Skin of body (tissue), 2 donors: ENCODE measurements around the gene CAMK4. TPM values are rescaled to one million over a fixed set of nuclear protein-coding genes. Genes with fewer than 3 reads are reported as not detected.
"Not testable (repeated sequence)": the region's sequence is repeated elsewhere in the genome, so short reads cannot be mapped to it uniquely, and the experiment has no call there.

Experiments used
- DNase-seq: peaks from one replicate; lab custom pipeline; 2025; lab: John Stamatoyannopoulos, UW
- total RNA-seq: library from RNA; depleted of rRNA; stranded (reverse); fragments of >200 nt; gene quantifications from one replicate; pipeline ENCODE4 v1.2.3, GENCODE V29; 2014

The CAMK4 gene
- total RNA-seq, 1 donor from 2014 or later: 6.0 TPM

- DNase-seq: no peak
These were observed 155.2 kb downstream of the CAMK4 start for GRCh38 chr5:111379391-111379816.

DNA sequence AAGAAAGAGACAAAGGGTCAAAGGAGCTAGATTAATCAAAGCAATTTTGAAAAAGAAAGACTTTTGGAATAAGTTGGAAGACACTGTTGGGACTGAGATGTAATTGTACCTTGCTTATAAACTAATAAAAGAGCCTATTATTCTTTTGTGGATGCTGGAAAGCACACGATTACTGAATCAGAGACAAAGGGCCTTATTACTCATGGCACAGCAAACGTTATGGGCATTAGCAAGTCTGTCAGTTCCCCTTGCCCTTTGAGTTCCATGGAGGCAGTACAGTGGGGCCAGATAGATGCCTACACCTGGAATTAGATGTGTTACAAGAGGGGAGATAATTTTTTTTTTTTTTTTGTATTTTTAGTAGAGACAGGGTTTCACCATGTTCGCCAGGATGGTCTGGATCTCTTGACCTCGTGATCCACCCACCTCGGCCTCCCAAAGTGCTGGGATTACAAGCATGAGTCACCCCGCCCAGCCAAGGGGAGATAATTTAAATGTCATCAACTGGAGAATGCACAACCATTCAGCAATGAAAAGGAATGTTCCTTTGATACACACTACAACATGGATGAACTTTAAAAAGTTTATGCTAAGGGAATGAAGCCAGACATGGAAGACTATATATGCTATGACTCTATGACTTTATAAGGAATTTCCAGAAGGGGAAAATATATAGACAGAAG lies 159.2 kb downstream of the CAMK4 start:
- DNase-seq: no peak

- DNase-seq: no peak
These were observed 160.0 kb downstream of the CAMK4 start for GRCh38 chr5:111384220-111384619.

GRCh38 chr5:111385051-111385450 lies 160.9 kb downstream of the CAMK4 start:
- no peak for DNase-seq

- no peak for DNase-seq
These were observed 162.0 kb downstream of the CAMK4 start for GRCh38 chr5:111385970-111386831.

DNA sequence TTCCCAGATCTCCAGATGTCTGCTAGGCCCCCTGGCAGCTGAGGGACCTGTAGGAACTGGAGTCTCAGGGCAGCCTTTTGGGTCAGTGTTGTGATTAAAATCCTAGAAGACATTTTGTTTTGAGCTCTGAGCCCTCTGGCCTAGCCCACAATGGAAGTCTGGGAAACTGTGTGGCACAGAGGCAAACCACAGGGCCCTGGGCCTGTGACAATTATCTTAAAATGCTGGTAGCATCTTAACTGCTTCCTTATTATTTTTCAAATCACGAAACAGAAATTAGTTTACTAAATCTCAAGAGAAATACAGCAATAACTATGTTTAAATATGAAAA lies 162.6 kb downstream of the CAMK4 start:
- DNase-seq: no peak

GRCh38 chr5:111387361-111387760 lies 163.2 kb downstream of the CAMK4 start:
- no peak for DNase-seq

- DNase-seq: no peak
These were observed 165.4 kb downstream of the CAMK4 start for GRCh38 chr5:111389390-111390082.

GRCh38 chr5:111392181-111392580 lies 168.0 kb downstream of the CAMK4 start:
- no peak for DNase-seq

DNA sequence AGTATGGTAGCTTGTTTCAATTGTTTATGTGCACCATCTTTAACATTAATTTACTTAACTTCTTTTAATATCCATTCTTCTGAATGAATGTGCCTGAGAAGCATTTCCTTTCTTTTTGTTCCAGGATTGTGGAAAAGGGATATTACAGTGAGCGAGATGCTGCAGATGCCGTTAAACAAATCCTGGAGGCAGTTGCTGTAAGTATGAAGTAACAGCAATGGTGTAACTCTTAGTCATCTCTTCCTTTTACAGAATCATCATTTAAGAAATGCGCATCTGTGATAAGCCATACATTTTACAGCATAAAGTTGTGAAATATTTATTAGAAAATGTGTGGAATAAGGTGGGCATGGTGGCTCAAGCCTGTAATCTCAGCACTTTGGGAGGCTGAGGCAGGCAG lies 170.4 kb downstream of the CAMK4 start:
- DNase-seq: no peak

GRCh38 chr5:111398013-111398412 lies 173.8 kb downstream of the CAMK4 start:
- DNase-seq: no peak

DNA sequence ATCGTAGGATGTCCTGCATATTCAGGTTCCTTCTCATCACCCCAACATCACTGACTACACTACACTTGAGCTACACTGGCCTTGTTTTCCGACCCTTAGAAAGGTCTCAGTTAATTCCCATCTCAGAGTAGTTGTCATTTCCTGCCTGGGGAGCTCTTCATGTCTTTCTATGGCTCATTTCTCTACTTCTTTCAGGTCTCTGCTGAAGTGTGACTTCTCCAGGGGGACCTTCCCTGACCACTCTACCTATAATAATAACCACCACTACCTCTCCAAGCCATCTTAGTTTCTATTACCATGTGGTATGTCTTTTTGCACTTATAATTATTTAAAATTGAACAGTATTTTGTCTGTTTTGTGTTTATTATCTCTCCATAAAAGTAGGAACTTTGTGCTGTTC lies 174.9 kb downstream of the CAMK4 start:
- DNase-seq: no peak

DNA sequence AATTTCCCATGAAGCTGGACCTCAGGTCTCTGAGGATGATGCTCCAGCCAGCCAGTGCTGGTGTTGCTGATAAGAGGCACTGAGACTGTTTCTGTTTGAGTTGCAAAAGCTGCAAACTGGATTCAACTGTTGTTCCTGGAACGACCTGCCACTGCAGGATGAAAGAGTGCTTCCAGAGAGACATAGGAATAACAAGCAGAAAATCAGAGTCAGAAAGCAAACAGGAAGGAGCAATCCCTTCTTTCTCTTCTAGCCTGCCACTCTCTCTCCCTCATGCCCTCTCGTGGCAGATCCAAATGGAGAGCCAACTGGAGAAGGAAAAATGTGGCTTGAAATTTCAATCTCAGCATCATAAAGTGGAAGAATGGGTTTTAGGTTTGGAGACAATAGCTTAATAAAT lies 177.7 kb downstream of the CAMK4 start:
- DNase-seq: no peak

- no peak for DNase-seq
These were observed 180.1 kb downstream of the CAMK4 start for GRCh38 chr5:111404270-111404769.

DNA sequence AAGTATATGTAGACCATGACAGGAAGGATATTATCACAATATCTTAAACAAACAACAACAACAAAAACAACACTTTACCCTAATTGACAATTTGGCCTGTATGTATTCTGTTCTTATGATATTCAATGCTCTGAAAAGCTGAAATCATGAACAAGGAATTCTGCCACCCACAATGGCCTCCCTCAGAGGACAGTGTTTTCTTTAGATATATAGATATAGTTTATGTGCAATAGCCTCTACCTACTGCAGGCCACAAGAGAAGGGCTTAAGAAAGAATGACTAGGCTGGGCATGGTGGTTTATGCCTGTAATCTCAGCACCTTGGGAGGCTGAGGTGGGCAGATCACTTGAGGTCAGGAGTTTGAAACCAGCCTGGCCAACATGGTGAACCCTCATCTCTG lies 183.4 kb downstream of the CAMK4 start:
- DNase-seq: no peak

DNA sequence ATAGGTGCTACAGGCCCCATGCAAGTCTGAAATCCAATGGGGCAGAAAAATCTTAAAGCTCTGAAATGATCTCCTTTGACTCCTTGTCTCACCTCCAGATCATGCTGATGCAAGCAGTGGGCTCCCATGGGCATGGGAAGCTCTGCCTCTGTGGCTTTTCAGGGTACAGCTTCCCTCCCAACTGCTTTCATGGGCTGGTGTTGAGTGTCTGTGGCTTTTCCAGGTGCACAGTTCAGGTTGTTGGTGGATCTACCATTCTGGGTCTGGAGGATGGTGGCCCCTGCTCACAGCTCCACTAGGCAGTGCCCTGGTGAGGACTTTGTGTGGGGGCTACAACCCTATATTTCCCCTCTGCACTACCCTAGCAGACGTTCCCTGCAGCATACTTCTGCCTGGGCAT lies 184.6 kb downstream of the CAMK4 start:
- DNase-seq: no peak

GRCh38 chr5:111409266-111409665 lies 185.1 kb downstream of the CAMK4 start:
- DNase-seq: not testable (repeated sequence)

GRCh38 chr5:111410067-111410466 lies 185.9 kb downstream of the CAMK4 start:
- DNase-seq: not testable (repeated sequence)

DNA sequence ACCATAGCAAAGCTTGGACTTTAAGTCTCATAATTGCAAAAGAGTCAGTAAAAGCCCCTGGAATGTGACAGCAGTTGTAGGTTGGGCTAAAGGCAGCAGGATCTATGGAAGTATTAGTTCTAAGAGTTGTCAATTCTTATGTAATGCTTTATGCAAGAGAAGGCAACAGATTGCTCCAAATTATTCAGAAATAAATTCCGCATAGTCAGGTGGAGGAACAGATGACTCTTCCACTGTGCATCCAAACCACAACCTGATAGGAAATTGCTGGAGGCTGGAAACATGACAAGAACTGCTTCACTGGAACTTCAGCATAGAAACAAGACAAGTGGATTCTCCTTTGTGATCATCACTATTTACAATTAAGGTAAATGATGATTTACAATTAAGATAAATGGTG lies 187.1 kb downstream of the CAMK4 start:
- DNase-seq: no peak

DNA sequence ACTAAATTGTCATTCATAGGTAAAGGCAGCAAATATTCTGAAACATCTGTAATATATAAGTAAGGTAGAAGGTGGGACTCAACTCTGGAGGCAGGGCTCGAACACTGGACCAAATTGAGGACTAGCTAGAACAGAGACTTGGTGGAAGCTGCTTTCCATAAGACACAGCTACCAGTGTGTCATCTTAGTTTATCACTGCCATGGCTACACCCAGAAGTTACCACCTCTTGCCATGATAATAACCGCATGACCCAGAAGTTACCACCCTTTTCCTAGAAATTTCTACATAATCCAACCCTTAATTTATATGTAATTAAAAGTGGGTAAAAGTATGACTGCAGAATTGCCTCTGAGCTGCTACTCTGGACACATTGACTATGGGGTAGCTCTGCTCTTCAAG lies 188.4 kb downstream of the CAMK4 start:
- DNase-seq: no peak

DNA sequence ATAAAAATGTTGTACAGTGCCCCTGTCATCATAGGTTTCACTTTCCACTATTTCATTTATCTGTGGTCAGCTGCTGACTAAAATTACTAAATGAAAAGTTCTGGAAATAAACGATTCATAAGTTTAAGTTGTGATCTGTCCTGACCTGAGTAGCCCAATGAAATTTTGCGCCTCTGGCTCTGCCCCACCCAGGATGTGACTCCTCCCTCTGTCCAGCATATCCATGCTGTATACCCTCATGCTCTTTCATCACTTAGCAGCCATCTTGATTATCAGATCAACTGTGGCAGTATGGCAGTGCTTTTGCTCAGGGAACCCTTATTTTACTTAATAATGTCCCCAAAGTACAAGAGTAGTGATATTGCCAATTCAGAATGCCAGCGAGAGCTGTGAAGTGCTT lies 190.9 kb downstream of the CAMK4 start:
- DNase-seq: no peak

- no peak for DNase-seq
These were observed 198.1 kb downstream of the CAMK4 start for GRCh38 chr5:111422245-111422644.
